Measurements from ENCODE around the gene SLC35E4.
A peak's percentile ranks its signal among the peaks of the same experiment; 100 is the strongest.
"Not testable (repeated sequence)": the region's sequence is repeated elsewhere in the genome, so short reads cannot be mapped to it uniquely, and the experiment has no call there.

SLC35E4 gene

DNA sequence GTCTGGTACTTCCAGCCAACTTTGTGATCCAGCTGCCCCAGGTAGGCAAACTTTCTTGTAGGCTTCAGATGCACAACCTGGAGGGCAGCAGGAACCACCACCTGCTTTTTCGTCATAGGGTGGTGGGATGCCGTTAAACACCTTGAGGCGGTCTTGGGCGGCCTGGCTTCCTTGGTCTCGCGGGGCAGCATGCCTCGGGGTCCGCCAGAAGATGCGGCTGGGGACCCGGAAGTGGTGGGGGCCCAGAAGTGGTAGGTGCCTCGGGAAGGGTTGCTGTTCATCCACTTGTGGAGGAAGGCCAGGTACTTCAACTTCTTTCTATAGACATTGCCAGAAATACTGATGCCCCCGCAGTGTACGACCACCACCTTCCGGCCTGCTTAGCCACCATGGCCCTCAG lies 18.8 kb downstream of the SLC35E4 start:
- no peak for DNase-seq

DNA sequence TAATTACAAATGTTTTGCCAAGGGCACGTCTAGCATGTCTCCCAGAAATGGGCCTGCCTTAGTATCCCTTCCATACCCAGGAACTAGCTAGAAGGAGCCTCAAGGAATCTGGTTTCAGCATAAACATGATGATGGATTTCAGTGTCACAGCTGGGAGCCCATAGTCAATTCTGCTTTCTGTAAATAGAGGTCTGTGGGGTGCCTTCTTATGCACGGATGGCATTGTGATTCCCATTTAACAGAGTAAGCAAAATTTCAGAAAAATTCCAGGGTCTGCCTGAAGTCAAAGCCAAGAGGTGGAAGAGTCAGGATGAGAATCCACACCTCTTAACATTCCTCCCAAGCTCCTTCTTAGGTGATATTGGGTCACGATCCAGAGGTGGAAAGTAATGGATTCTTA lies 20.0 kb downstream of the SLC35E4 start:
- DNase-seq, result no peak

DNA sequence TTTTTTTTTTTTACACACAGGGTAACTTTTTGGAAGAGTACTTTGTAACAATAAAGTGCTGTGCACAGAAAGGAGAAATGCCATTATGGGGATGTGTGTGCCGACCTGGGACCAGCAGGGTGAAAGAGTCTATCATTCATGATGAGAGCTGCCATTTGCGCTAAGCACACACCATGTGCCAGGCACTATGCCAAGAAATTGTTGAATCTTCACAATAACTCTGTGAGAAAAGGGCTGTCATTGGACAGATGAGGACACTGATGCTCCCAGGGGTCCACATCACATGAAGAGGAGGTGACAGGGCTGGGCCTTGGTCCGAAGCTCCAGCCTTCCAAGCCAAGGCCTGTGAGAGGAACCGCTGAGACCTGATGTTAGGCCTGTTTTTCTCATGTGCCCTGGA lies 26.5 kb downstream of the SLC35E4 start:
- DNase-seq, result peak; percentile 59

DNA sequence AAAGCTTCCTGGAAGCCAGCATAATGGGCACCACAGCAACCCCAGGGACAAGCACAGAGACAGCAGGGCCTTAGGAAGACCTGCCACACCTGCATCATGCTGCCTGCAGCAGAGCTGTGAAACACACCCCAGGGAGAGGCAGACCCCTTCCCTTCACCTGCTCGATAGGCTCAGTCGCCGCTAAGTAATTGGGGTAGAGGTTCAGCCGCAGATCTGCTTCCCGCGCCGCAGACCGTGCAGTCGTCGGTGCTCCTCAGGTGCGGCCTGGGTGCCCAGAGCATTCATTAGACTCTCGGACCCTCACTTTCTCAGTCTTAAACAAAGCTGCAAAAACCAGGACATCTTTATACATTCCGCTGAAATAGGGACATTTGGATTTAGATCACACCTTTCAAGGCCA lies 29.2 kb downstream of the SLC35E4 start:
- no peak for DNase-seq

DNA sequence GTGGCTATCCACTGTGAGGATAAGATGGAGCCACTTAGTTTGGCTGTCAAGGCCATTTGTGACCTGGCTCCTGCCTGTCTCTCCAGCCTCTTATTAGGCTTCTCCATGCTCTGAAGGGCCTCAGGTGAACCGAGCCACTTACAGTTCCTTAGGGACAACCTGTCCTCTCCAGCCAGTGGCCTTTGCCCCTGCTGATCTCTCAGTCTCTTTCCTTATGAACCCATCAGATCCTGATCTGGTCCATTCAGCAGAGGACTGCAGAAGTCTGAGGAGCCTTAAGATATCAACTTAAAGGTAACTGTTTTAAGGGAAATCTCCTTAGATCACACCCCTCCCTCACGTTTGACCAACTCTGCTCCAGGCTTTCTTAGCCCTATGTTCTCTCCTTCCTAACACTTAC lies 29.7 kb downstream of the SLC35E4 start:
- DNase-seq, result no peak

DNA sequence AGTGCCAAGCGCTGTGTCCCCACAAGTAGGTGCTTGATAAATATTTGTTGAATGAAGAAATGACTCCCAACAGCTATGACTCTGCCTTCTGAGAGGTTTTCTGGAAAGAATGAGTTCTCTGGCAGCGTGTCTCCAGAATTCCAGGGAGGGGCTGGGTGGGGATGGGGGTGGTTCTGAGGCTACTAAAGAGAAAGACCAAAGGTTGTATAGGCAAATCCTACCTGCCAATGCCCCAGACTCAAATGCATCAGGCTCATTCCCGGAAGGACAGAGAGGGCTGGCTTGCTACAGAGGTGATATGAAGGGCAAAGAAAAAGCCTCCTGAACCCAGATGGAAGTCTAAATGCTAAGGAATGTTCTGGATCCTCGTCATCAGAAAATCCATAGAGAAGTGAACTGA lies 30.2 kb downstream of the SLC35E4 start:
- DNase-seq, result no peak

DNA sequence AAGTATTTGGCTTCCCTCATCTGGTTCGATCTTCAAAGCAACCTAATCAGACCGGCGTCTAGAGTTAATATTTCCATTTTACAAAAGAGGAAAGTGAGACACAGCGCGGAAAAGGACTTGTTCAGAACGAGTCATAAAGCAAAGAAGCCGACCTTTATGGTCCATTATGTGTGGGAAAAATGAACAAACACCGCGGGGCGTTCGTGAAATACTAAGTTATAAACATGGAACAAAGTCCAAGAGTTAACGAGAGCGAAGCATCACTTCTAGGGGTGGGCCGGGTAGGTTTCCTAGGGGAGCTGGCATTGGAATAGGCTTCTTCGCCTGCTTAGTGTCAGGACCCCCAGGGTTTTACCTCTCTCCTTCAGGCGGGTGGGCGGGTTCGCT lies 31.5 kb downstream of the SLC35E4 start:
- DNase-seq, result no peak

DNA sequence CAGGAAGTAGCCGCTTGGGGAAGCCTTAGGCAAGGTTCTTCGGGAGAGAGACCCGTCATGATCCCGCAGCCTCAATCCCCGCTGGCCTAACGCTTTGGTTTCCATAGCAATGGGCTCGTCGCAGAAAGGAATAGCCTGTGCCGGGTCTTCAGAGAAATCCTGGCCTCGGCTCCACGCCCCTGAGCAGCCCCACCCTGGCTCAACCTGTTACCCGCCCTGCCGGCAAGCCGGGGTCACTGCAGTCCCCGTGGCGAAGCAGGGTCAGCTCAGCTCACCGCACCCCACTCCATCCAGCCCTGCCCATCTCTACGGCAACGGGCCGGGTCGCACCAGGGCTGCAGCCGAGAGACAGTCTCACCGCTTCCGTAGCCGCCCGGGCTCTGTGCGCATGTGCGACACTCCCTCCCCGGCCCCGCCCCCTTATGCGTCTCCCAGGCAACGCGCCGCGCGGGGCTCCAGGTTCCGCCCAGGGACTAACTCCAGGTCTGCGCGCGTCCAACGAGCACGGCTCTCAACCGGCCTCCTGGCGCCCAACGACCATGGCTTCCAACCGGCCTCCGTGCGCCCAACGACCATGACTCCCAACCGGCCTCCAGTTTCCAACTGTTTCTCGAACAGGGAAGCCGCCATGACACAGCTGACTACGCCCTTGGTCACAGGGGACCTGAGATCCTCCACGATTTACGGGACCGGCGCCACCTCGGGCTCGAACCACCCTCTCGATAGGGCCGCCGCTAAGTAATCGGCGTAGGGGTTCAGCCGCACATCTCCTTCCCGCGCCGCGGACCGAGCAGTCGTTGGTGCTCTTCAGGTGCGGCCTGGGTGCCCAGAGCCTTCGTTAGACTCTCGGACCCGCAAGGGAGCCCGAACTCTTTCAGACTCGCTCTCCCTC lies 32.2 kb downstream of the SLC35E4 start, which contains the start of gene DUSP18:
Gene DUSP18, minus strand, starts transcription at position 382 of the 892 bp plus-strand sequence. CDS start 3,872 bp downstream, outside the sequence.
- DNase-seq, result peak; percentile 88

DNA sequence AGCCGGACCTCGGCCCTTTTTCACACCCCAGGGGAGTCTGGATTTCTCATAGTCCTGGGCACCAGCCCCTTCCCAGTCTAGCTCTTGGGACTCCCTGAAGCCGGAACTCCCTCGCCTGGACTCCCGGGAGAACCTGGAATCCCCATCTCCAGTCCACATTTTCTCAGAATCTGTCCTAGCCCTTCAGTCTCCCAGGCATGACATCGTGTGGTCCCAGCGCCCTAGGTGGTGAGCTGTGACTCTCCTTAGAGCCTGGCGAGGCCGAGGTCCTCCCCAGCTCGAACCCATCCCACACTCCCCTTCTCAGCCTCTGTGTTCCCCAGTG lies 32.8 kb downstream of the SLC35E4 start:
- DNase-seq, result peak; percentile 22

DNA sequence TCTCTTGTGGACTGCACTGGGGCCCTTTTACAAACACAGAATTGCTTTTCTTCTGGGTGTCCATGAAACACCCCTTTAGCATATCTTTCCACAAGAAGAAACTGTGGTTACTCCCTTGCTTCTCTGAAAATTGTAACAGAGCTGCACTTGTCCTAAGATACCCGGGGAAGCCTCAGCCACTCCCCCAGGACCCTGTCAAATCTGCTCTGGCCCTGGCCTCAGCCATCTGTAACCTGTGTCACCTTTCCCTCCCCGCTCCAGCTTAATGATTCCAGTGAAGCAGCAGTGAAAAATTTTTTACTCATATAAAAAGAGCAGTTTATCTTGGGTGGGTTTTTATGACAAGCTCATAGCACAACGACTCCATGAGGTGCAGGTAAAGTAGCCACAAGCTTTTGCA lies 35.5 kb downstream of the SLC35E4 start:
- no peak for DNase-seq

DNA sequence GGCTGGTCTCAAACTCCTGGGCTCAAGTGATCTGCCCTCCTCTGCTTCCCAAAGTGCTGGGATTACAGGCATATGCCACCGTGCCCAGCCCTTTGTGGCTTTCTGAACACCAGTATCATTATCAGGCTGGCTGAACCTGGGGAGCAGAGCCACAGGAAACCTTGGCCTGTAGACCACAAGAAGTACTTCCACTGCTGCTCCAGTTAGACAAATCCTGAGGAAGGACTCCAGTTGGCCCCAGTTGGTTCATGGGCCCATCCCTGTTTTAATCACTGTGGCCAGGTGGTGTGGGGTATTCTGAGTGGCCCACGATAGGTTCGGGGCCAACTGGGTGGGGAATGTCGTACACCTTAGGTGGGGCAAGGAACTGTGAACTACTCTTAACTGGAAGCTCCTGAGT lies 37.6 kb downstream of the SLC35E4 start:
- no peak for DNase-seq

DNA sequence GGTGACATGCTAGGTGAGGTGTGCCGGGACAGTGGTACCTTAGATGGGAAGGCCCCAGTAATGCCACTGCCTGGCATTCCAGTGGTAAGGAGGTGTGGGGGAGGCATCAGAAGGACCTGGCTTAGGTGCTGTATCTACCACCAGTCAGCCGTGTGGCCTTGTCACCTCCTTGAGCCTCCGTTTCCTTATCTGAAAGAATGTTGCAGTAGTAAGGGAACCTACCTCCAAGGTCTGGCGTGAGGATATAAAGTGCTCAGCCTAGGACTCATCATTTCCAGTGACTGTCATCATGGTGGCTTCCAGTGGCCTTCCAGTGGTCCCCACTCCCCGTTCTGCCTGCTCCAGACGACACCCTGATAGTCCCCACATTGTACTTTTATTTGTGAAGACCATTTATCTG lies 38.9 kb downstream of the SLC35E4 start:
- no peak for DNase-seq

DNA sequence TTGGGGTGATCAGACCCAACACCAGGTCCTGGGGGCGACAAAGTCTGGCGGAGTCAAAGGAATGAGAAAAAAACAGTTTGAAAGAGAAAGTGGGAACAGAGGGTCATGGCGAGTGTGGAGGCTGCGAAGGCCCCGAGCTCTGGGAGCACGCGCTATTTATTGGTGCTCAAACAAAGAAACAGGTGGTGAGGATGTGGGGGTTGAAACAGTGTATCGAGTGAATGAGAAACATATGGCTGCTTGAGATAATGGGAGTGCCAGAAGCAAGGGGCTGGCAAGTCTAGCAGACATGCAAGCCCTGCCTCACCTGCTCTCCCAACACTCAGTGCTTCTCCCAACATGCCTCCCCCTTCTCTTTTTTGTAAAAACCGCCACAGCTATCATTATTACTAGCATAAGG lies 39.9 kb downstream of the SLC35E4 start:
- DNase-seq, result peak; percentile 6

DNA sequence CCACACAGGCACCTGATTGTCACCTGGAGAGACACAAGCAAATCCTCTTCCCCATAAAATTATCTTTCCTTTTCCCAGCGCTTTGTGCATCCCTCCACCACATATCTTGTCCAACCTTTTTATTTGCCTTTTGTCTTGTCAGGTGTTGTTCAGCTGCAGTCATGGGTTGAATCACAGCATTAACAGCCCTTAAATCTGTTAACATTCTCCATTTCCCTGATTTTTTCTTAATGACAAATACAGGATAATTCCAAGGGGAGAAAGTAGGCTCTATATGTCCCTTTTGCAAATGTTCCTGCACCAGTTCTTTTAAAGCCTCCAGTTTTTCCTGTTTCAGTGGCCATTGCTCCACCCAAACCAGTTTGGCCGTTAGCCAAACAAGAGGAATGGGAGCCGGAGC lies 41.0 kb downstream of the SLC35E4 start:
- DNase-seq, result not testable (repeated sequence)

DNA sequence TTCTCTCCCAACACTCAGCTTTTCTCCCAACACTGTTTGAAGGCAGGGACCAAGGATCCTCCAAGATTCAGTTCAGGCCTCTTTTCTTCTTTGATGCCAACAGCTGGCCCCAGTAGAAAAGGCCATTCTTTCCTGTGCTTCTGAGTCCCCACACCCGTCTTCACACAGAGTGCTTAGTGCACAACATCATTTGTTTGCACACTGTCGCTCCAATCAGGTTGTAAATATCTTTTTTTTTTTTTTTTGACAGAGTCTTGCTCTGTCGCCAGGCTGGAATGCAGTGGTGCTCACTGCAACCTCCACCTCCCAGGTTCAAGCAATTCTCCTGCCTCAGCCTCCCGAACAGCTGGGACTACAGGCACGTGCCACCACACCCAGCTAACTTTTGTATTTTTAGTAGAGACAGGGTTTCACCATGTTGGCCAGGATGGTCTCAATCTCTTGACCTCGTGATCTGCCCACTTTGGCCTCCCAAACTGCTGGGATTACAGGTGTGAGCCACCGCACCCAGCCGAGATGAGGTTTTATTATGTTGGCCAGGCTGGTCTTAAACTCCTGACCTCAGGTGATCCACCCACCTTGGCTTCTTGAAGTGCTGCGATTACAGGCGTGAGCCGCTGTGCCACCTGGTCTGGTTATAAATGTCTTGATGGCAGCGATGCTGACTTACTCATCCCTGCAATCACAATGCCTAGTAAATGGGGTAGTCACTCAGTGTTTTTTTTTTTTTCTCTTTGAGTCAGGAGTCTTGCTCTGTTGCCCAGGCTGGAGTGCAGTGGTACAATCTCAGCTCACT lies 44.5 kb downstream of the SLC35E4 start:
- not testable (repeated sequence) for DNase-seq

DNA sequence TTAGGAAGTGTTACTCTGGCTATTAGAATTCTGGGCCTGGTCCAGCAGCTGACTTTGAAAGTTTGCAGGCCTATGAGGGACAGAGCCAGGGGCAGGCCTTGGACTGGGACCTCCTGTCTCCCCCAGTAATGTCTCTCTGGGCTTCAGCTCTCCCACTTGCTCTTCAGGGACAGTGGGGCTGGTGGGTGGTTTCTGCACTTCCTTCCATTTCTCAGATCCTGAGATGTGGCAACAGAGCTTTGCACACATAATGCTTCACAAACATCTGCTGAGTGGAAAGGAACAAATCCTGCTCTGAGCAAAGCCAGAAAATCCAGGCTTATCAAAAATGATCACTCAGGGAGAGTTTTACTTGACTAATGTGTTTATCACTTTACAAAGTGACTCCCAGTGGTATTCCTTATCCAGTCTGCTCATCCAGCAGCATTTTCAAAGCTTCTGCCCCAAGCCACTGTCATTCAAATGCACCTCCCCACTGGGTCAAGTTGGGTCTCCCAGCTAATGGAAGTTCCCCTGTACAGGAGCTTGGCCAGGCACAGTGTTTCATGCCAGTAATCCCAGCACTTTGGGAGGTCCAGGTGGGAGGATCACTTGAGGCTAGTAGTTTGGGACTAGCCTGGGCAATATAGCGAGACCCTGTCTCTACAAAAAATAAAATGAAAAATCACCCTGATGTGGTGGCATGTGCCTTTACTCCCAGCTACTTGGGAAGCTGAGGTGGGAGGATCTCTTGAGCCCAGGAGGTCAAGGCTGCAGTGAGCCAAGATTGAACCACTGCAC lies 45.6 kb downstream of the SLC35E4 start:
- DNase-seq, result no peak

DNA sequence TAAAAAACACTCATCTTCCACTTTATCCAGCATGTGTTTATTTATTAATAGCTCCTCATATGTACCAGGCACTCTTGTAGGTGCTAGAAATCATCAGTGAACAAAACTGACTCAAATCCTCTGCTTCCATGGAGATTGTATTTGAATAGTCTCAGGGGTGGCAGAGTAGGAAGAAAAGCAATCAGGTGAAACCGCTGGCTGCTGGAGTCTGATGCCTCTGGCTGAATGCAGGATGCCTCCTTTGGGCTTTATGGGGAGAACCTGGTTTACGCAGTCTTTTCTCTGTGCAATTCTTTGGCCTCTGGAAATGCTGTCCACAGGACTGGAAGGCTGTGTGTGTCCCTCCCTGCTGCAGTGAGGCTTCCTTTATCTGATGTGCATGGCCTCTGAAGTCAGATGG lies 46.2 kb downstream of the SLC35E4 start:
- DNase-seq, result no peak

DNA sequence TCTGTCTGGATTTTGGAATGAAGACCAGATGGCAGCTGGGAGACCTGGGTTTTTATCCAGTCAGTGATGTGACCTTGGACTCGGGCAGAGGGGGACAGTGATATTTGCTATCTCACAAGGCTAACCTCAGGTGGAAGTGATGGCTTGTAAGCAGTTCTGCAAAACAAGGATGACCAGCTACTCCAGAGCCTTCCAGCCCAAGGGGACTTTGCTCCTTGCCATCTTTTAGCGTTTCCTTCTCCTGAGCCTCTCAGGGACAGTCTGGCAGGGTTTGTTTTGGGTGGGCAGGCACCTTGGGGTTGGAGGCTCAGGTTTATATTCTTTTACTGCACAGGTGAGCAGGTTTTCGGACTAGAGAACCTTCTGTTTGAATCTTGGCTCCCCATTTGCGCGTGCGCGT lies 49.6 kb downstream of the SLC35E4 start:
- no peak for DNase-seq

DNA sequence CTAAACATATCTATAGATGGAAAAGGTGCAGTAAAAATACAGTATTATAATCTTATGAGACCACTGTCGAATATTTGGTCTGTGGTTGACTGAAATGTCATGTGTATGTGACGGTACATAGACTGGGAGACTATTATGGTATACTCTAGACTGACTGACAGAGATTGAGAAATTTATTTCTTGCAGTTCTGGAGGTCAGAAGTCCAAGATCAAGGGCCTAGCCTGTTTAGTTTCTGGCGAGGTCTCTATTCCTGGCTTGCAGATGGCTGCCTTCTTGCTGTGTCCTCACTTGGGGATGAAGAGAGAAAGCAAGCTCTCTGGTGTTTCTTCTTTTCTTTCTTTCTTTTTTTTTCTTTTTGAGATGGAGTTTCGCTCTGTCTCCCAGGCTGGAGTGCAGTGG lies 51.8 kb downstream of the SLC35E4 start:
- DNase-seq, result no peak

DNA sequence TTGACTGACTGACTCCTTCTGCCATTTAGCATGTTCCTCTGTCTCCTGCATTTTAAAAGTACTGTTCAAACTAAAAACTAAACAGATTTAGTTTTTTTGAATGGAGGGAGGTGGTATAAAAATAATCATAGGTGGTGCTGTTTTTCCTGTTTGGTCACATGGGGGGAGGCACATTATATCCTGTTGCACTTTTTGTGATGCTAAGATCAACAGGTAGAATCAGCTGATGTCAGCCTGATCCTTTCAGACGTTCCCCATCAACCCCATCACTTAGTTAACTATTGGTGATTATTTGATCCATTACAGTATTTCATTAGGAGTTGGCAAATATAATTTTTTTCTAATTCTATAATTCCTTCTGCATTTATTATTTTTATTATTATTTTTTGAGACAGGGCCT lies 54.0 kb downstream of the SLC35E4 start:
- no peak for DNase-seq

DNA sequence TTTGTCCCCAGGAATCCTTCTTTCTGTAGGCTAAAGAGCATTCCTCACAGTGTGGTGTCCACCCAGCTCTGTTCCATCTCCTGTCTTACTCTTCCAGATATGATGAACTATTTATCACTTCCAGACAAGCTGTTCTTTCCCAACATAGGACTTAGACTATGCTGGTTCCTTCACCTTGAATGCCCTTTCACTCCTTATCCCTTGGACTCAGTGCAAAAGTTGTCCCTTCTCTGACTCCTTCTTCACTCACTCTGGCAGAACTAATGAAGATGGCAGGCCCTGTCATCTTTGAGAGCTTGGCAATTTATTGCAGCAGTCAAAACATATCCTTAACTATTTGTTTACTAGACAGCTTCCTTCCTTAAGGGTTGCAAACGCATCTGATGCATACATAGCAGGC lies 55.6 kb downstream of the SLC35E4 start:
- DNase-seq, result no peak

DNA sequence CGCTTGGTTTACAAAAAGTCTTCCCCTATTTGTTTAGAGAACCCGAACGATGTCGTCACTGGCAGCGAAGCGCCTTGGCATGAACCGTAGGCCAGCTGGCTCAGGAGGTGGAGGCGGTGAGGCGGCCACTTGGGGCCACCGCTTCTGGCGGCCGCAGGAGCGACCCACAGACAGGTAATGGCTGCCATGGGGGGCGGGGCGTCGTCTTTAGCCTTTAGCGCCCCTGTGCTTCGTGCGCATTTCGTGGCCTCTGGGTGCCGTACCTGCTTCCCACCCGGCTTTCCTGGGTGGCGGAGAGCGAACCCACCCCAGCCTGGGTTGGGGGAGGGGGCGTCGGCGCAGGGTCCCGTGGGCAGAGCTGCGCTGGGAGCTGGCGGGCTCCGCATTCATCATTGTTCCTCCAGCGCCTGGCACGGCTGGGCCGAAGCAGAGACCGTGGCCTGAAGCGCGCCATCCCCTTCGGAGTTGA lies 58.6 kb downstream of the SLC35E4 start:
- DNase-seq, result peak; percentile 81

DNA sequence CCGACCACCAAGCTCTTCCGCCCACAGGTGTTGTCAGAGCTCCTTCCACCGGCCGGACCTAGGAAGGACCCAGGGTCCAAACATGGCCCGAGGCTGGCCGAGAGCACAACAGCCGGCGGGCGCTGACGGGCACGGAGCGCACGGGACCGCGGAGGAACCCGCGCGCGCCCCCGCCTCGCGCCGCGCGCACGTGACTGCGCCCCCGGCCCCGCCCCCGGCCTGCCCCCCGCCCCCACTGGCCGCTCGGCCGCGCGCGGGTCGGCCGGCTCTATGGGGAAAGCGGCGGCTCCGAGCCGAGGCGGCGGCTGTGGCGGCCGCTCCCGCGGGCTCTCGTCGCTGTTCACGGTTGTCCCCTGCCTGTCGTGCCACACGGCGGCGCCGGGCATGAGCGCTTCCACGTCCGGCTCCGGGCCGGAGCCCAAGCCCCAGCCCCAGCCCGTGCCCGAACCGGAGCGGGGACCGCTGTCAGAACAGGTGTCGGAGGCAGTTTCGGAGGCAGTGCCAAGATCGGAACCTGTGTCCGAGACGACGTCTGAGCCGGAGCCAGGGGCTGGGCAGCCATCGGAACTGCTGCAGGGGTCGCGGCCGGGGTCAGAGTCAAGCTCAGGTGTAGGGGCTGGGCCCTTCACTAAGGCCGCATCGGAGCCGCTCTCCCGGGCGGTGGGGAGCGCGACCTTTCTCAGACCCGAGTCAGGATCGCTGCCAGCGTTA lies 59.2 kb downstream of the SLC35E4 start, which contains the start of gene OSBP2:
Gene OSBP2, plus strand, starts transcription at position 235 of the 711 bp plus-strand sequence. Its CDS starts 36 bp downstream, at position 271.
- peak; percentile 46 for DNase-seq
